SK-N-MC (cell line): Measurements from ENCODE around the gene C17orf67.

ENCODE experiments used
- EZH2 ChIP-seq: fragments of 200-600 bp; sonication (generic); IDR thresholded peaks from one replicate; pipeline ENCODE4 v1.6.1; 2017; ENCODE audit warnings: antibody characterized with exemption
- POLR2AphosphoS5 ChIP-seq: IDR thresholded peaks from 2 replicates; pipeline ENCODE4 v1.6.1; 2012; ENCODE audit warnings: mild to moderate bottlenecking, low read depth, low read length, borderline replicate concordance

DNA sequence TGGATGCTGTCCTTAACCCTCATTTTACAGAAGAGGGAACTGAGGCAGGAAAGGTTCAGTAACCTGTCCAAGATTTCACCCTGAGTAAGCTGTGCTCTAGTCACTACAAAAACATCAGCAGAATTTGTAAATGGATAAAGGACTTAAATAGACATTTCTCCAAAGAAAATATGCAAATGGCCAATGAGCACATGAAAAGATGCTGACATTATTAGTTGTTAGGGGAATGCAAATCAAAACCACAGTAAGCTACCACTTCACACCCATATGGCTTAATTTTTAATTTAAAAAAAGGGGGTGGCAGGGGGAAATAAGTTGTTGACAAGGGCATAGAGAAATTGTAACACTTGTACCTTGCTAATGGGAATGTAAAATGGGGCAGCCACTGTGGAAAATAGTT is 51.4 kb downstream of the C17orf67 start:
- TF ChIP-seq POLR2AphosphoS5 (no peak), EZH2 (no peak)
